G401.6 (cell line): ENCODE data around the gene DCPS.
"Not testable (repeated sequence)": the region's sequence is repeated elsewhere in the genome, so short reads cannot be mapped to it uniquely, and the experiment has no call there.

Source experiments
- FAIRE-seq: peaks from 2 replicates; lab custom pipeline; 2012; peaks lifted over from hg19 to GRCh38; lab: Jason Lieb, UNC

DCPS gene

GRCh38 chr11:126384449-126385070, 80.7 kb downstream of the DCPS start:
- no peak for FAIRE-seq

DNA sequence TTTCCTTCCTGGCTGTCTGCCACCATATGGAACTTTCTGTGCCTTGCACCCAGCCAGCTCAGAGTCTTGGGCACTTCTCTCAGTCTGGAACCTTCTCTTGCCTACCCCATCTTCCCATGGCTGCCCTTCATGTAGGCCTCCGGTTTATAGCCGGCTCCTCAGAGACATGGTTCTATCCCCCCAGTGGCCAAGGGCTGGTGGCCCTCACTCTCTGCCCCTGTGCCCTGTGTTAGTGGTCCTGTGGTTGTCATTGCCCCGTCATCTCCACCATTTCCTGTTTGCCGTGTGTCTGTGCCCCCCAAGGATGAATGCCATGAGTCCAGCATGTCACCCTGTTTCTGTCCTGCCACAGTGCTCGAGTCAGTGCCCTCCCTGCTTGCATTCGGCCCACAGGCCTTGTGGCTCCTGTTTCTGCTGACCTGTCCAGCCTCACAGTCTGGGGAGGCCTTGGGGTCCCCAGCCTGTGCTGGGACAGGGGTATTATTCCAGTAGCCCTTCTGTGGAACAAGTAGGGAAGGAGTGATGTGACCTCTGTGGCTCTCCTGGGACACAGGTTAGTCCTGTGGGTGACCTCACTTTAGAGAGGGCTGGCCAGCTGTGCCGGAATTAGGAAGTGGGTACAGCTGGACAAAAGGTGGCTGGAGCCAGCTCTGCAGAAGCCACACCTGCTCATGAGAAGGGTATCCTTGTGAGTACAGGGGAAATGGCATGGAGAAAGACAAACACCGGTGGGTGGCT, 82.3 kb downstream of the DCPS start:
- FAIRE-seq, result no peak

DNA sequence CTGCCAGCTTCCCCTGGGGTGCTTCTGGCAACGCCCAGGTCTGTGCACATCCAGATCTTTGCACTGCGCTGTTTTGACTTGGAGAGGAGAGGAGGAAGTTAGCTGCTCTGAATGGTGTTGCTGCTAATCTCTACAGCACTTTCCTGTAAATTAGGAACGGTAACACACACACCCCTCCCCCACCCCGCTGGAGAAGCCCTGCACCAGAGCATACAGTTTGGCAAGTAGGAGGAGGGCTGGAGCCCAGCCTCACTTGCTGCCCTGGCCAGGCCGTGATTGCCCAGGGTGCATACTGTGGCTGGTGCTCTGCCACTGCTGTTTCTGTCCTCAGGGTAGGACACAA, 82.8 kb downstream of the DCPS start:
- not testable (repeated sequence) for FAIRE-seq

DNA sequence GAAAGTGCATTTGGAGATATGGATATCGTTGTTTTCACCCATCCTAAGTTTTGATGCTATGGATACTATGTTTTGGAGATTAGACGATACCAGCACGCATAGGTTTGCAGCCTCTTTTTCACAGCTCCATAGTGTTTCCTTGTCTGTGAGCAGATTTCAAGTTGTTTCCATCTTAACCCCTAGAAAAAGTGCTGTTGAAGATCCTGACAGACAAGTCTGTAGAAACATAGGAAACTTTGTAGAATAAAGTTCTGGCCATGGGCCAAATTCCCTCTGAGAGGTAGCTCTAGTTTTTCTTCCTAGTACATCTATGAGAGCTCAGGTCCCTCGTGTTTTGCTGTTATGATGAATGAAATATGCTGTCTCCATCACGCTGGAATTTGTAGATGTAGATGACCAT, 84.0 kb downstream of the DCPS start:
- FAIRE-seq, result no peak

DNA sequence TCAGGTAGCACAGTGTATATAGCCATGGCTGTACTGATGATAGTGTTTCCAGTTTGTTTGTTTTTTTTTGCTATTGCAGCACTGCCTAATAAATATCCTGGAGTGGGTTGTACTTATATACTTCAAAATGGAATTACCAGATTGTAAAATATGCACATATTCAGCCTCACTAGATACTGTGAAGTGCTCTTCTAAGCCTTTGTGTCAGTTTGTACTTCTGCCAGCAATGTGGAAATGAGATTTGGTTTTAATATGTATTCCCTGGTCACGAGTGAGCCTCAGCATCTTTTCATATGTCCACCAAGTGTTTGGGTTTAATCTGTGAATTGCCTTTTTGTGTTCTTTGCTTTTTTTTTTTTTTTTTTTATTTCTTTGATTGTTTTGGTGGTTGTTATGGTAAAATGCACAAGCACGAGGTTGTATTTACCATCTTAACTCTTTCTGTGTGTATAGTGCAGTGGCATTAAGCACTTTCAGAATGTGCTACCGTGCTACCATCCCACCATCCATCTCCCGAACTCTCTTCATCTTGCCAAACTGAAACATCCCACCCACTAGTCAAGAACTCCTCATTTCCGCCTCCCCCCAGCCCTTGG, 86.5 kb downstream of the DCPS start:
- no peak for FAIRE-seq

- FAIRE-seq, result no peak
These were observed 87.6 kb downstream of the DCPS start for GRCh38 chr11:126391286-126391954.

DNA sequence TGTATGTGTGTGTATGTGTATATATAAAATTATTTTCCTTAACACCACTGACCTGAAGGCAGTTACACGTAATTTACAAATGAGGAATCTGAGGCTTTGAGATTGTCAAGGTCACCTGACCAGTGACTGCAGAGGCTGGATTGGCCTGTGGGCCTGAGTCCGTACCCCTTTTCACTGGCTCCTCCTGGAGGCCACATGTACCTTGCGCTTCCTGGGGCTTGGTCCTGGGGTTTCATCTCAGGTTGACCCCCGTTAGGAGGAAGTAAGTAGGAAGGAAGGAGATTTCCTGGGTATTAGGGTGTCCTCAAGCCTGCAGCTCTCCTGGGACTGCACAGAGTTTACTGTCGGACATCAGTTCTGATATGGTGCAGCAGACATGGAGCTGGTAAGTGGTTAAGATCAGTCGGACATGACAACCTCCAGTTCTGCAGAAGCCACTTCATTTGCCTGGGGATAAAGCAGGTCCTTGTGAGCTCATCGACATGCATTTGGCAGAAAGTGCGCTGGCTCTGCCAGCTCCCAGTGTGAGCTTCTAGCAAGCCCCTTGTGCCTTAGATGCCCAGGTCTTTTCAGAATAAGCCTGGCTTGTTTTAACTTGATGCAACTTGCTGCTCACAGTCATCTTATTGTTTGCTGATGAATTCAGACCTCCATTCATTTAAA, 88.2 kb downstream of the DCPS start:
- no peak for FAIRE-seq

DNA sequence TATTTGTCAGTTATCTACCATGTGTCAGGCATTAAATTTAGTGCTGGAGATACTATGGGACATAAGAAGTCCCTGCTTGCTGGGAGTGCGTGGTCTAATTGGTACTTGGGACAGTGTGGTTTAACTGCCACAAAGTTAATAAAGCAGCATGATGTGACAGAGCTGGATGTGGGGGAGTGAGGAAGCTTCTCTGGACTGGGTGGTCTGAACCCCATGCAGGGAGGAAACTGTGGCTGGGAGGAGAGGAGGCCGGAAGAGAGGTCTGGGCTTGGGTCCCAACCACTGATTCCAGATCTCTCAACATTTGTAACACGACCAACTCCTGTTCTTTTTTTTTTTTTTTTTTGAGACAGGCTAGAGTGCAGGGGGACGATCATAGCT, 88.8 kb downstream of the DCPS start:
- no peak for FAIRE-seq

- no peak for FAIRE-seq
These were observed 89.3 kb downstream of the DCPS start for GRCh38 chr11:126393143-126393542.

- no peak for FAIRE-seq
These were observed 90.2 kb downstream of the DCPS start for GRCh38 chr11:126394036-126394435.

GRCh38 chr11:126394634-126395072, 90.8 kb downstream of the DCPS start:
- FAIRE-seq, result not testable (repeated sequence)
